Gastrocnemius medialis (tissue), 4 donors: ENCODE results near the gene AGAP1.

Source experiments
- POLR2A ChIP-seq, 2 donors: fragments of 450-650 bp; IDR thresholded peaks; one replicate each; pipeline ENCODE4 v1.6.1; 2017; ENCODE audit warnings: antibody characterized with exemption in 2 of 2, mild to moderate bottlenecking in 2 of 2, moderate library complexity in 2 of 2
- TF ChIP-seq, protein P1 (sequence below), 5 experiments: fragments of 450-650 bp in 3 of 5; fragments of 200-600 bp in 2 of 5; sonication (generic) in 2 of 5; IDR thresholded peaks in 4 of 5; conservative IDR thresholded peaks in 1 of 5; 1 replicate in 4 of 5; 2 replicates in 1 of 5; pipeline ENCODE4 v1.5.1; 2016 to 2019; ENCODE audit warnings: antibody characterized with exemption in 5 of 5, mild to moderate bottlenecking in 3 of 5, moderate library complexity in 3 of 5

DNA sequence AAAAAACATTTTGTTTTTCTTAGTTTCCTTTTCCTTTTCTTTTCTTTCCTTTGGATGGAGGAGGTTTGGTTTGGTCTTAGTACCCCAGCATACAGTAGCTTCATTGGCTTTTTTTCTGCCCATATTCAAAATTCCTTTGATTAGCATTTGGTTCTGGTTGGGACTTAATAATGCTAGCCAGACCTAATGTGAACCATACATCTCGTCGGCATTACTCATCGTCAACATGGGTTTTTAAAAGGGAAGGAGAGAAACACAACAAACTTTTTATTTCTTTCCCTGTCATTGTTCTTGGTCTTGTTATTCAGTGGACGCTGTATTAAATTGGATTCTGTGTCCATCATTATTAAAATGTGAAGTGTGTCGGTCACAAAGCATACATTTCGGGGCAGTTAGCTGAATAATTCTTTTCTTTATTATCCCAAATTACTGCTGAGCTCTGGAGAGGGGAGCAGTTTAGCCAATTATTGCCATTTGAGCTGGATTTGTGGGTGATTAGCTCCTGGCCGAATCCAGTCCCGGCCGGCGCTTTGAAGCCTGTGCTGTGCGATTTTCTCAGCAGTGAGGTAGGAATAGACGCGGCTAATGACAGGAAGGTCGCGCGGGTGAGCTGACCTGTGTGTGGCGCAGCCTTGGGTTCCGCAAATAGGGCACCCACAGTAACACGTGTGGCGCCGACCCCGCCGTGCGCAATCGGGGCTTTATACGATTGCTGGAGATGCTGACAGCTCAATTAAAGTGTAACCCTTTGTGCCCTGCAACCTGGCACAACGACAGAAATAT is 371.1 kb downstream of the AGAP1 start:
- TF ChIP-seq POLR2A (IDR thresholded peaks at IDR 0.05), result no peak
- TF ChIP-seq, protein P1, sequence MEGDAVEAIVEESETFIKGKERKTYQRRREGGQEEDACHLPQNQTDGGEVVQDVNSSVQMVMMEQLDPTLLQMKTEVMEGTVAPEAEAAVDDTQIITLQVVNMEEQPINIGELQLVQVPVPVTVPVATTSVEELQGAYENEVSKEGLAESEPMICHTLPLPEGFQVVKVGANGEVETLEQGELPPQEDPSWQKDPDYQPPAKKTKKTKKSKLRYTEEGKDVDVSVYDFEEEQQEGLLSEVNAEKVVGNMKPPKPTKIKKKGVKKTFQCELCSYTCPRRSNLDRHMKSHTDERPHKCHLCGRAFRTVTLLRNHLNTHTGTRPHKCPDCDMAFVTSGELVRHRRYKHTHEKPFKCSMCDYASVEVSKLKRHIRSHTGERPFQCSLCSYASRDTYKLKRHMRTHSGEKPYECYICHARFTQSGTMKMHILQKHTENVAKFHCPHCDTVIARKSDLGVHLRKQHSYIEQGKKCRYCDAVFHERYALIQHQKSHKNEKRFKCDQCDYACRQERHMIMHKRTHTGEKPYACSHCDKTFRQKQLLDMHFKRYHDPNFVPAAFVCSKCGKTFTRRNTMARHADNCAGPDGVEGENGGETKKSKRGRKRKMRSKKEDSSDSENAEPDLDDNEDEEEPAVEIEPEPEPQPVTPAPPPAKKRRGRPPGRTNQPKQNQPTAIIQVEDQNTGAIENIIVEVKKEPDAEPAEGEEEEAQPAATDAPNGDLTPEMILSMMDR (IDR thresholded peaks at IDR 0.05 in 4 of 5, conservative IDR thresholded peaks at IDR 0.05 in 1 of 5), result no peak
